ENCODE results near the gene OR2AT4.
"Not testable (repeated sequence)": the region's sequence is repeated elsewhere in the genome, so short reads cannot be mapped to it uniquely, and the experiment has no call there.

The OR2AT4 gene

GRCh38 chr11:75103380-75104026 is 6.8 kb upstream of the OR2AT4 start:
- no peak for DNase-seq (ENCODE audit: low read depth in 2 of 2)

- DNase-seq (ENCODE audit: low read depth in 2 of 2), result no peak
Observed at GRCh38 chr11:75101424-75102128, 4.9 kb upstream of the OR2AT4 start.

GRCh38 chr11:75100314-75100713 is 3.6 kb upstream of the OR2AT4 start:
- no peak for DNase-seq (ENCODE audit: low read depth in 2 of 2)

DNA sequence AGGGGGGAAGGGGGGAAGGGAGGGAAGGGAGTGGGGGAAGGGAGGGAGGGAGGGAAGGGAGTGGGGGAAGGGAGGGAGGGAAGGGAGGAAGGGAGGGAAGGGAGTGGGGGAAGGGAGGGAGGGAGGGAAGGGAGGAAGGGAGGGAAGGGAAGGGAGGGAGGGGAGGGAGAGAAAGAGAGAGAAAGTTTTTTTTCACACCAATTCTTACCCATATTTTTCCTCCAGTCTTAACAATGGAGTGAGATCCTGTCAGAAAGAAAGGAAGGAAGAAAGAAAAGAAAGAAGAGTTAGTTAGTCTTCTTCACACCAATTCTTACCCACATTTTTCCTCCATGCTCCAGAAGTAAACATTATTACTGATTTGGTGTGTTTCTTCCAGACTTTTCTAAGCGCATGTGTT is 3.0 kb upstream of the OR2AT4 start:
- no peak for DNase-seq (ENCODE audit: low read depth in 2 of 2)

DNA sequence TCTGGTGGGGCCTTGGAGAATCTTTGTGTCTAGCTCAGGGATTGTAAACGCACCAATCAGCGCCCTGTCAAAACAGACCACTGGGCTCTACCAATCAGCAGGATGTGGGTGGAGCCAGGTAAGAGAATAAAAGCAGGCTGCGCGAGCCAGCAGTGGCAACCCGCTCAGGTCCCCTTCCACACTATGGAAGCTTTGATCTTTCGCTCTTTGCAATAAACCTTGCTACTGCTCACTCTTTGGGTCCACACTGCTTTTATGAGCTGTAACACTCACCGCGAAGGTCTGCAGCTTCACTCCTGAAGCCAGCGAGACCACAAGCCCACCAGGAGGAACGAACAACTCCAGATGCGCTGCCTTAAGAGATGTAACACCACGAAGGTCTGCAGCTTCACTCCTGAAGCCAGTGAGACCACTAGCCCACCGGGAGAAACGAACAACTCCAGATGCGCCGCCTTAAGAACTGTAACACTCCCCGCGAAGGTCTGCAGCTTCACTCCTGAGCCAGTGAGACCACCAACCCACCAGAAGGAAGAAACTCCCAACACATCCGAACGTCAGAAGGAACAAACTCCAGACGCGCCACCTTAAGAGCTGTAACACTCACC is 2.3 kb upstream of the OR2AT4 start:
- DNase-seq (ENCODE audit: low read depth in 2 of 2), result not testable (repeated sequence)

- not testable (repeated sequence) for DNase-seq (ENCODE audit: low read depth in 2 of 2)
Observed at GRCh38 chr11:75098181-75098580, 1.5 kb upstream of the OR2AT4 start.

DNA sequence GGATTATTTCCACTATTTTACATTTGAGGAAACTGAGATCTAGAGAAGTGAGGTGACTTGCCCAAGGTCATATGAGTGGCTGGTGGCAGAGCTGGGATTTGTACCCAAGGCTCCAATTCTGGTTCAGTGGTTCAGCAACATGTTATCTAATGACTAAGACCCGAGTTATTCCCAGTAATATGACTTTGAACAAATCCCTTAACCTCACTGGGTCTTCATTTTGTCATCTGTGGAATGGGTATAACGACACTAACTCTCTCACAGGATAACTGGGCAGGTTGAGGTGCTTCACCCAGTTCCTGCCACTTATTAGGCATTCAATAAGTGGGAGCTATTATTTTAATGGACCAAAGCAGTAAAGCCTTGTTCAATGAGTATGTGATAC is 489 bp upstream of the OR2AT4 start:
- DNase-seq (ENCODE audit: low read depth in 2 of 2), result no peak

DNA sequence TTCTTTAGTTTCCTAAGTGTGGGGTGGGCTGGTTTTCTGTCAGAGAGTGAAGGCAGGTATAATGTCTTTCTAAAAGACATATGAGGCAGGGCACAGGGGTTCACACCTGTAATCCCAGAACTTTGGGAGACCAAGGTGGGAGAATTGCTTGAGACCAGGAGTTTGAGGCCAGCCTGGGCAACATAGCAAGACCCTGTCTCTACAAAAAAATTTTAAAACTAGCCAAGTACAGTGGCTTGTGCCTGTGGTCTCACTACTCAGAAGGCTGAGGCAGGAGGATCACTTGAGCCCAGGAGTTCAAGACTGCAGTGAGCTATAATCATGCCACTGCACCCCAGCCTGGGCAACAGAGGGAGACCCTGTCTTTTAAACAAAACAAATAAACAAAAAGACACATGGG is 2.3 kb downstream of the OR2AT4 start:
- DNase-seq (ENCODE audit: low read depth in 2 of 2), result not testable (repeated sequence)

GRCh38 chr11:75090671-75091177 is 6.0 kb downstream of the OR2AT4 start:
- DNase-seq (ENCODE audit: low read depth in 2 of 2), result no peak

DNA sequence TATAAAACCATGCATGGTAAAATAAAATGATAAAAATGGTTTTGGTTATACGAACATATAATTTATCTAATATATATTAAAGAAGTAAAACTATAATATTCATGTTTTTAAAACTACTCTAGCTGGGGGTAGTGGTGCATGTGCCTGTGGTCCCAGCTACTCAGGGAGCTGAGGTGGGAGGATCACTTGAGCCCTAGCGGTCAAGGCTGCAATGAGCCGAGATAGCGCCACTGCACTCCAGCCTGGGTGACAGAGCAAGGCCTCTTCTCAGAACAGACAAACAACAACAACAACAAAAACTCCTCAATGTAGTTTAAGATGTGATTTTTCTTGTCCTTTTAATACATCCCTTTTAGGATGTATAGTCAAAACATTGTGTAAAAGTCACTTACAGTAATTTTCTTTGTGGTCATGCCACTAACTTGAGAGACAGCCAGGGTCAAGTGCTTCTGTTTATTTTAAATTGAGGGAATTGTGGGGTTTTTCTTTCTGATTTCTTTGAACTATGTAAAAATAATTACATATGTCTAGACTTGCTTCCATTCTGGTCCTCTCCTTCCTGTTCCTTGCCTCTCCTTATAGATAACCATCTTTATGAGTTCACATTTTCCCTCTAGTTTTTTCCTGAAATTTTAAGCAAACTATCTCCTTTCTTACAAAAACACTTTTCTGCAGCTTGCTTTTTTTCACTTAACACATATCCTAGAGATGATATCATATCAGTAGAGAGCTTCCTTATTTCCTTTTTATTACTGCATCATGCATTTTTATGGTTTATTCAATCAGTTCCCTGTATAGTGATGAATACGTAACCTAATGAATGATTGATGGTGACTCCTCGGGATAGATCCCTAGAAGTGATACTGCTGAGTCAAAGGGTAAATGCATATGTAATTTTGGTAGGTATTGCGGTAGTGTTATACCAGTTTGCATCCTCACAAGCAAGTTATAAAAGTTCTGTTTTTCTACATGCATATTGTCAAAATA is 9.1 kb downstream of the OR2AT4 start:
- DNase-seq (ENCODE audit: low read depth in 2 of 2), result no peak

- no peak for DNase-seq (ENCODE audit: low read depth in 2 of 2)
Observed at GRCh38 chr11:75084883-75085282, 11.8 kb downstream of the OR2AT4 start.

GRCh38 chr11:75083217-75083605 is 13.5 kb downstream of the OR2AT4 start:
- no peak for DNase-seq (ENCODE audit: low read depth in 2 of 2)

DNA sequence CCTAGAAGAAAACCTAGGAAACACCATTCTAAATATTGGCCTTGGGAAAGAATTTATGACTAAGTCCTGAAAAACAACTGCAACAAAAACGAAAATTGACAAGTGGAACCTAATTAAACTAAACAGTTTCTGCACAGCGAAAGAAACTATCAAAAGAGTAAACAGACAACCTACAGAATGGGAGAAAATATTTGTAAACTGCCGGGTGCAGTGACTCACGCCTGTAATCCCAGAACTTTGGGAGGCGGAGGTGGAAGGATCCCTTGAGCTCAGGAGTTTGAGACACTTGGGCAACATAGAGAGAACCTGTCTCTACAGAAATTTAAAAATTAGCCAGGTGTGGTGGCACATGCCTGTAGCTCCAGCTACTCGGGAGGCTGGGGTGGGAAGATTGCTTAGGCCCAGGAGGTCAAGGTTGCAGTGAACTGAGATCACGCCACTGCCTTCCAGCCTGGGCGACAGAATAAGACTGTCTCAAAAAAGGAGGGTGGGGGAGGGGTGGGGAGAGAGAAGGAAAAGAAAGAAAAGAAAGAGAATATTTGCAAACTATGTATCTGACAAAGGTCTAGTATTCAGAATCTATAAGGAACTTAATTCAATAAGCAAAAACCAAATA is 14.0 kb downstream of the OR2AT4 start:
- DNase-seq (ENCODE audit: low read depth in 2 of 2), result no peak

DNA sequence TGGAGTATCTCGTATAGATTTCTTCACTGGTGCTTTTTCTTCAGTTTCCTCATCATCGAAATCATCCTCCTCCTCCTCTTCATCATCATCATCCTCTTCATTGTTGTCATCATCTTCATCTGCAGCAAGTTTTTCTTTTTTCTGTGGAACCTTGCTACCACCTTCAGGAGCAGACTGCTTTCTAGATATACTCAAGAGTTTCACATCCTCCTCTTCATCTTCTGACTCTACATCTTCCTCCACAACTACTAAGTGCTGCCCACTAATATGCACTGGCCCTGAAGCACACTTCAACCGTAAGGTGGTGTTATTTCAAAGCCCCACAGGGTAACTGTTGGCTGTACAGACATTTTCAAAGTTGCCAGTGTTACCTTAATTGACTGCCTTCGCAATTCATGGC is 17.1 kb downstream of the OR2AT4 start:
- DNase-seq (ENCODE audit: low read depth in 2 of 2), result no peak

- no peak for DNase-seq (ENCODE audit: low read depth in 2 of 2)
Observed at GRCh38 chr11:75078233-75078632, 18.4 kb downstream of the OR2AT4 start.

GRCh38 chr11:75077316-75077715 is 19.4 kb downstream of the OR2AT4 start:
- no peak for DNase-seq (ENCODE audit: low read depth in 2 of 2)

DNA sequence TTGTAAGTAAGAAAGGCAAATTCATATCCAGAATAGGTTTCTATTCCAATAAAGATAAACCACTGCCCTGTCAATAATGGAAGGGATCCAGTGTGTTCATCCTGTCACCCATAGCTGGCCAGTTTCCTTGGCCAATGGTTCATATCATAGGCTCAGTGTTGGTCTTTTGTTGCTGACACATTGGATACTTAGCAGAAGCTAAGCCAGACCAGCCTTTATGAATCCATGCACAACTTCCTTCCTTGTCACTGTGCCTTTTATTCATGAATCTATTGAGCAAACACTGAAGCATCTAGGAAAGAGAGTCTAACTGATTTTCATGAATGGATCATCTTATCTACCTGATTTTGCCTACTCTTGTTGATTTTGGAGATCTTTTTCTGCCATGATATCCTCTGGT is 20.0 kb downstream of the OR2AT4 start:
- DNase-seq (ENCODE audit: low read depth in 2 of 2), result no peak

DNA sequence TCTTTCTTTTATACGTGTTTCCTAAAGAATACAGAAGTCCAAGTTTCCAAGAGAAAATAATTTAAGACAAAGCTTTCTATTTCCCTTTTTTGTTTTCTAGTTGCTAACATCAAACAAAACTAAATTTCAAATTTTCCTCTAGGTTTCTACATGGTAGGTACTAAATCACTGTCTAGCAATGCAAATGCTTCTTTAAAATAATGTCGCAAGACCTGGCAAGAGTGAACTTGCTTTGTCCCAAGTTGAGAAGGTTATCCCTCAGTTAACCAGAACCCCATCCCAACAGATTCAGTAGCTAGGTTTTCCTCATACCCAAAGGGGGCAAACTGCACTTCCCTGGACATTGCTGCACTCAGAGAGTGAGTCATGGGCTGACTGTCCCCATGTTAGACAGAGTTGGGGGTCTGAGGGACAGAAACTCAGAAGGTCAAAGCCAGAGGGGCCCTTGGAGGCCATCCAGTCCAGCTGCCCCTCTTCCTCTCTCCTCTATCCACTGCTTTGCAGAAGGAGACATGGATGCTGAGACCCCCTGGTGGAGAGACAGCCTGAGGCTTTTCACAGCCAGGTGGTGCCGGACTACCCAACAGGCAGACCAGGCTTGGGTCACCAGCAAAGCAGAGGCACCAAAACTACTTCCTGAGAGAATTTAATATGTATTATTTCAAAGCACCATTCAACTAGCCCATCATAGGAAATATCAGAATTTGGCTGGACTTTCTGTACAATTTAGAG is 23.1 kb downstream of the OR2AT4 start:
- DNase-seq (ENCODE audit: low read depth in 2 of 2), result no peak

GRCh38 chr11:75072582-75072981 is 24.1 kb downstream of the OR2AT4 start:
- no peak for DNase-seq (ENCODE audit: low read depth in 2 of 2)

GRCh38 chr11:75069473-75069872 is 27.2 kb downstream of the OR2AT4 start:
- DNase-seq (ENCODE audit: low read depth in 2 of 2), result no peak

- DNase-seq (ENCODE audit: low read depth in 2 of 2), result no peak
Observed at GRCh38 chr11:75068993-75069392, 27.7 kb downstream of the OR2AT4 start.
